ENCODE data around the gene ARPIN. TPM values are rescaled to one million over a fixed set of nuclear protein-coding genes. Genes with fewer than 3 reads are reported as not detected.
A peak's percentile ranks its signal among the peaks of the same experiment; 100 is the strongest.

The ARPIN gene
- total and polyA plus RNA-seq, 7 experiments from 2014 or later = 0.08 to 1.1 (median 0.31) TPM; not detected in 3

DNA sequence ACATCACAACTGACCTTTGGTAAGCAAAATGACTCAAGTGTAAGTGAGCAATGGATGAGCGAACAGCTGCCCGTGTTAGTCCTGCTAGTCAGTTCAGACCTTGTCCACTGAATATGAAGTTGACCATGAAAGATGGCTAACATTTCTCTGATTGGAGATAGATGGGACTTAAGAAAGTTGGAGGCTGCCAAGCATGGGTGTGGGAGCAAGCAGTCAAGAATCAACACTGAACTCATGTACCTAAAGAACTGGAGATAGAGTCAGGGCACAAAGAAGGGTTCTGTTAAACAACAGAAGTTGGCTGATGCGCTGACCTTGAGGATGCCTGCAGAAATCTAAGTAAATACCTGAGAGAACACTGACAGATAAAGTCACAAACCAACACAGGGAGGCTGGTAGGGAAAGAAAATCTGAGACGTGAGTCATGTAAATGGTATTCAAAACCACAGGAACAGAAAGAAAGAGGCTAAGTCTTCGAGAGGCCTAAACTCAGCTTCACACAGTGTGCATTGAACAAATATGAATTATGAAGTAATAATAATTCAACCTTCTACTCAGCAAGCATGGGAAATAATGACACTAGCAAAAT lies 67.4 kb downstream of the ARPIN start:
- H3K4me3 Mint-ChIP-seq = no peak overlapping the region
- intact Hi-C loops (cut with micrococcal nuclease) = no loop called here
- H3K27me3 ChIP-seq (ENCODE audit: control insufficient read depth in 2 of 2, insufficient read depth in 2 of 2, low read length in 2 of 2) = no peaks in the 10 kb centered on the region
- no peaks in the 10 kb centered on the region for H3K9me3 ChIP-seq (ENCODE audit: control insufficient read depth in 2 of 3, low read length in 3 of 3)
- H3K27ac ChIP-seq (ENCODE audit: low read depth, low read length) = no peak overlapping the region
- peaks cover 0 to 13% (median 4%) of the 10 kb centered on the region in 7 donors for H3K4me1 Mint-ChIP-seq
- DNase-seq = no peak
- H3K4me3 ChIP-seq (ENCODE audit: low read length) = no peak overlapping the region
- peaks cover 0 to 20% (median 0%) of the 10 kb centered on the region in 3 experiments for H3K36me3 ChIP-seq (ENCODE audit: control insufficient read depth in 2 of 3, insufficient read depth in 3 of 3, low read length in 3 of 3)
- no peaks in the 10 kb centered on the region for H3K27me3 Mint-ChIP-seq
- POLR2A ChIA-PET = no interaction called here
- no peaks in the 10 kb centered on the region for H3K9me3 Mint-ChIP-seq
- H3K36me3 Mint-ChIP-seq = peaks cover 12 to 40% (median 15%) of the 10 kb centered on the region in 5 donors
- H3K4me1 ChIP-seq (ENCODE audit: control insufficient read depth in 2 of 2, insufficient read depth in 2 of 2, low read length in 2 of 2) = no peaks in the 10 kb centered on the region
- CTCF ChIA-PET = interaction anchor here (0.7 kb wide), 1 partner anchor 29 kb away, joined by 8 read pairs; no protein-coding TSS in a partner anchor
- ATAC-seq = no peak
- peak overlapping the region in 1 of 9 donors; percentile 18 for H3K27ac Mint-ChIP-seq

Small RNAs within 50 kb of the gene (microRNA-seq; reads per million reads assigned to microRNA genes)
- not detected for gene MIR5009 (ENCODE audit: borderline microRNAs expressed)
- not detected for gene MIR5094 (ENCODE audit: borderline microRNAs expressed)

Other genes with a start within 250 kb of the ARPIN start
- 1 to 10 TPM in 2 of 5 experiments, under 1 TPM in 3; 0.15 to 1.8 (median 0.24) TPM for gene PLIN1, start 233.6 kb downstream of the ARPIN start, total RNA-seq
- under 1 TPM in 1 of 2 donors, not detected in 1; 0.06 TPM for gene PLIN1, start 233.6 kb downstream of the ARPIN start, polyA plus RNA-seq
- 1 to 10 TPM in 4 of 5 experiments, under 1 TPM in 1; 0.92 to 4.6 (median 2.0) TPM for gene PEX11A, start 222.2 kb downstream of the ARPIN start, total RNA-seq
- gene PEX11A, start 222.2 kb downstream of the ARPIN start, polyA plus RNA-seq = 1 to 10 TPM; 1.2 to 2.4 TPM
- gene WDR93, start 222.1 kb downstream of the ARPIN start, total RNA-seq = under 1 TPM in 1 of 5 experiments, not detected in 4; 0.27 TPM
- not detected for gene WDR93, start 222.1 kb downstream of the ARPIN start, polyA plus RNA-seq
- gene MESP1, start 161.7 kb downstream of the ARPIN start, total RNA-seq = 1 to 10 TPM in 1 of 5 experiments, under 1 TPM in 2, not detected in 2; 0.38 to 1.2 (median 0.50) TPM
- under 1 TPM; 0.17 to 0.38 TPM for gene MESP1, start 161.7 kb downstream of the ARPIN start, polyA plus RNA-seq
- not detected for gene MESP2, start 136.6 kb downstream of the ARPIN start, total RNA-seq
- gene MESP2, start 136.6 kb downstream of the ARPIN start, polyA plus RNA-seq = not detected
- 100 to 1,000 TPM in 1 of 5 experiments, 10 to 100 TPM in 1, 1 to 10 TPM in 3; 1.9 to 123 (median 2.7) TPM for gene ANPEP, start 98.1 kb downstream of the ARPIN start, total RNA-seq
- gene ANPEP, start 98.1 kb downstream of the ARPIN start, polyA plus RNA-seq = under 1 TPM in 1 of 2 donors, not detected in 1; 0.12 TPM
- 10 to 100 TPM; 24.3 to 31.7 (median 28.4) TPM for gene AP3S2, start 19.0 kb downstream of the ARPIN start, total RNA-seq
- gene AP3S2, start 19.0 kb downstream of the ARPIN start, polyA plus RNA-seq = 10 to 100 TPM; 29.8 to 32.8 TPM
- 10 to 100 TPM in 4 of 5 experiments, 1 to 10 TPM in 1; 7.3 to 28.8 (median 21.8) TPM for gene ZNF710, start 88.4 kb upstream of the ARPIN start, total RNA-seq
- 1 to 10 TPM in 1 of 2 donors, under 1 TPM in 1; 0.77 to 2.7 TPM for gene ZNF710, start 88.4 kb upstream of the ARPIN start, polyA plus RNA-seq
- 100 to 1,000 TPM in 1 of 5 experiments, 10 to 100 TPM in 4; 32.4 to 230 (median 33.7) TPM for gene IDH2, start 189.5 kb upstream of the ARPIN start, total RNA-seq
- 10 to 100 TPM; 76.0 to 91.3 TPM for gene IDH2, start 189.5 kb upstream of the ARPIN start, polyA plus RNA-seq